IPS-NIHi7 (cell line): ENCODE data around the gene FGD3.
"Not testable (repeated sequence)": the region's sequence is repeated elsewhere in the genome, so short reads cannot be mapped to it uniquely, and the experiment has no call there.

Source experiments
- DNase-seq: peaks from one replicate; pipeline ENCODE4 v3.0.0; 2012; ENCODE audit warnings: mixed read lengths; ENCODE audit errors: extremely low spot score

The FGD3 gene

DNA sequence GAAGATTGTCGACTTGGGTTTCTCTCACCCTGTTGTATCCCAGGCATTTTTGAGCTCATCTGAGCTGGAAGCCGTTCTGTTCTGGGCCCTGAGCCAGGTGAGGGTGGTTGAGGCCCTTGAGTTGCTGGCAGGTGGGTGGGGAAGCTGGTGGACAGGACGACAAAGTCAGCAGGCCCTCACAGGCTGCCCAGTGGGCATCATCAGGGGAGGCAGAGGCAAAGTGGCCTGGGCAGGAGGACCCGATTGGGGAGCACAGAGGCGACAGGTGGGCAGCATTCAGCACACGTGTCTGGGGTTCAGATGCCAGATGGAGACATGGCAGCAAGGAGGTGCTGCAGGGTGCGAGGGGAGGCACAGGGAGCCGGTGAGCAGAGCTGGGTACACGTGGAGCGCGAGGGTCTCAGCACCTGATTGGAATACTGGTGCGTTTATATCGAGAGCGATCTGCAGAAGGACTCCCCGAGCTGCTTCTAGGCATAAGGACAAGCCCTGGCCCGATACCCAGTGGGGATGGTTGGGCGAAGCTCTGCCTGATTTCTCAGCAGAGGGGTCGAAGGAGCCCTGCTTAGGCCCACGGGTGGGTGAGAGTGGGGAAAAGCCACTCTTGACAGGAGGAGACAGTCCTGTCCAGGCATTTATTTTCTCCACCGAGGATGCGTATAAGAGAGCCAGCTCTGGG, 62.2 kb downstream of the FGD3 start:
- no peak for DNase-seq

DNA sequence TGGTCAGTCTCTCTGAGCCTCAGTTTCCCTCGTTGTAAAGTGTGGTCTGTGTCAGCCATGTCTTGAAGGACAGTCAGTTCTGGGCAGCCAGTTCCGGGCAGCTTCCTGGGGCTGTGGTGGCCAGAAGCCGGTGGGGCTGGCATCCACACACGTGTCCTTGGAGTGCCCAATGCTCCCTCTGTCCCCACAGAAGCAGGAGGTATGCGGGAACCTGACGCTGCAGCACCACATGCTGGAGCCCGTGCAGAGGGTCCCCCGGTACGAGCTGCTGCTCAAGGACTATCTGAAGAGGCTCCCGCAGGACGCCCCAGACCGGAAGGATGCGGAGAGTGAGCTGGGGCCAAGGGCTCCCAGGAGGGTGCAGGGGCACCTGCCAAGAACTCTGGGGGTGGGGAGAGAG, 62.7 kb downstream of the FGD3 start:
- no peak for DNase-seq

DNA sequence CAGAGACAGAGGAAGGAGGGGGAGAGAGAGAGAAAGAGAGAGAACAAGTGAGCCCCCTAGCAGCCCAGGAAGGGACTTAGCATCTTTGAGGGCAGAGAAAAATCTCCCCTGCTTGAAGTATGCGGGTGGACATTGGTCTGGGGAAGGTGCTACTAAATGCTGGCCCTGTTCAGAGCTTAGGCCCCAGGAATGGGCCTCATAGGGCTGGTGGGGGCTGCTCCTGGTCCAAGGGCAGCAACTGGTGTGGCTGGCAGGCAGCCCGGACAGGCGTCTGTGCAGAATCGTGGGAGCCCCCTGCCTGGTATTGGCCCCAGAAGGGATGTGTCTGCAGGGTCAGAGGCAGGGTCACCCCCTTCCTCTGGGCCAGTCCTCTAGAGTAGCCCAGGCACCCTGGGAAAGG, 63.4 kb downstream of the FGD3 start:
- DNase-seq: no peak

DNA sequence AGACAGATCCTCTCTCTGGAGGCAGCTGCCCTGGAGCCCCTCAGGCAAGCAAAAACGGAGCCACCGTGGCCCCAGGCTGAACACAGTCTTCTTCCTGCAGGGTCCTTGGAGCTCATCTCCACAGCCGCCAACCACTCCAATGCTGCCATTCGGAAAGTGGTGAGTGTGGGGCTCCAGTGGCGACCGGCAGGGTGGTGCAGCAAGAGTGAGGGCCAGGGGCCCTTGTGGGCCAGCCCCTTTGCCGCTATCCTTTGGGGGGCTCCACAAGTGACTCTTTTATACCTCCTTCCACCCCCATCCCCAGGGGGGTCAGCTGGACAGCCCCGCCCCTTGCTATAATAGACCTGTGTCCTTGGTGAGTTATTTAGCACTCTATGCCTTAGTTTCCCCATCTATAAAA, 63.8 kb downstream of the FGD3 start:
- DNase-seq: no peak

DNA sequence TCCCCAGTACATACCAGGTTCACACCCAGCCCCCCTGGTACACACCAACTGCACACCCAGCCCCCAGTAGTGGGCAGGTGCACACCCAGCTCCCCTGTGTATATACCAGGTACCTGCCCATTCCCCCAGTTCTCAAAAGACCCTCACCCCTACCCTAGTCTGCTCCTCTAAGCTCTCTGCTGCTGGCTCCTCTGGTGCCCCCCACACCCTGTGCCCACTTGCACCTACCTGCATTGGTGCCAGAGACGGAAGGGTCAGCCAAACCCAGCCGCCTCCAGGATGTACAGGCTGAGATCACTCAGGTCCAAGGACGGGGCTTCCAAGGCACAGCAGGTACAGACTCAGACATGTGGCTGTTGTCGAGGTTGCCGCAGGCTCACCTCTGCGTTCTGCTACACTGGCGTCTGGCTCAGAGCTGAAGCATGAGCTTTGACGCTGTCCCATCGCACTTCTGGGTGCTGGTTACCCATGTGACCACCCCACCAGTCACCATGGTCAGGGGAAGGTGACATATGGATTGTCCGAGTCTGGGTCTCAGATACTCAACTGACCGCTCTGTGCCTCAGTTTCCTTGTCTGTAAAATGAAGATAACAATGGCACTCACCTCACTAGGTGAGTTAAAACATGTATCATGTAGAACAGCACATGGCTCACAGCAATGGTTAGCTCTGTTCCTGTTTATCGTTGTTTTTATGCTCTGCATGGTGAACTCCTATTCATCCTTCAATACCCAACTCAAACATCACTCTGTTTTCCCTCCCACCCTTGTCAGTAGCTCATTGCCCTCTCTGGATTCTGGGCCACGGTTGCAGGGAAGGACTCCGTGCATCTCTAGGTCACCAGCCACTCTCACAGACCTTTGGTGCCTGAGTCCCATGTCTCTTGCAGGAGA, 65.9 kb downstream of the FGD3 start:
- no peak for DNase-seq

DNA sequence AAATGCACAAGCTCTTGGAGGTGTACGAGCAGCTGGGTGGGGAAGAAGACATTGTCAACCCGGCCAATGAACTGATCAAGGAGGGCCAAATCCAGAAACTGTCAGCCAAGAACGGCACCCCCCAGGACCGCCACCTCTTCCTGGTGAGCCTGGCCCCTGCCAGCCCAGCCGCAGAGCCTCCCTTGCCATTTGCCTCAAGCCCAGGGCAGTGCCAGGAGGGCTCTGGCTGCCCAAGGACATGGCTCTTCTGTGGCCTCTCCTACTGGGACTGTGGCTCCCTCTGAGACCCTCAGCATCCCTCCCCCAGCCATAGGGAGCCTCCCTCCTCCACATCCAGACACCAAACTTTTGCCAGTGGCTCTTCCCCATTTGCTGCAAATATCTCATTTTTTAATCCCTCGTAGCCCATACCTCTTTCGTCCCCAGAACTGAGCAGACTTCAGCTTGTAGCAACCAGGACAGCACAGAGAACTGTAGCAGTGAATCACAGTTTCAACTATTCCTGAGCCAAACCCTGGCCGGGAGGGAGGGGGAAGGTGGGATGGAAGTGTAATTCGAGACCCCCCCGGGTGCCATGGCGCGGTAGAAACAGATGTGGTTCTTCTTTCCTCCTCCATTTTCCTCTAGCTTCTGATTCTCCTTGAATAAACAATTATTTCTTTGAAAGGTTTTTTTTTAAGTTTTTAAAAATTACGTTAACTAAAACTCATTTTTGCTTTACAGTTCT, 66.7 kb downstream of the FGD3 start:
- no peak for DNase-seq

DNA sequence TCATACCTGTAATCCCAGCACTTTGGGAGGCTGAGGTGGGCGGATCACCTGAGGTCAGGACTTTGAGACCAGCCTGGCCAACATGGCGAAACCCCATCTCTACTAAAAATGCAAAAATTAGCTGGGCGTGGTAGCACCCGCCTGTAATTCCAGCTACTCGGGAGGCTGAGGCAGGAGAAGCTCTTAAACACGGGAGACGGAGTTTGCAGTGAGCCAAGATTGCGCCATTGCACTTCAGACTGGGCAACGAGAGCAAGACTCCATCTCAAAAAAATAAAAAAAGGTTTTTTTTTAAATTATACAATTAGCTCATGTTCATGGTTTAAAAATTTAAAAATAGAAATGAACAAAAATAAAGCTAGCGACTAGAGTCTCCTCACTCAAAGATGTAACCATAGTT, 67.9 kb downstream of the FGD3 start:
- DNase-seq: not testable (repeated sequence)

DNA sequence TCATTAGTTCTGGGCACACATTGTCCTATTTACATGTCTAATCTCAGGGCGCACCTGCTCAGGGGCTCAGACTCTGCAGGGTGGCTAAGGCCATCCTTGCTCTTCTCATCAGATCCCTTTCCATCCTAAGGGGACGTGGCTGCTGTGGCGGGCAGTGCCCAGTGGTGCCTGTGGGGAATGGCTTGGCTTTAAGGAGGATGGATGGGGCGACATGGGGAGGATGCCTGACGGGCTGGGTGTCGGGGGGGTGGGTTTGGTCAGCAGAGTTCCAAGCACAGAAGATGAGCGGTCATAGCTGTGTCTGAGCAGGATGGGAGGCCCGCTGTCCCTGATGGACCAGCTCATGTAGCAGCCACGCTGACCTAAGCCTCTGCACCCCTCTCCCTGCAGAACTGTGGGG, 70.3 kb downstream of the FGD3 start:
- no peak for DNase-seq

DNA sequence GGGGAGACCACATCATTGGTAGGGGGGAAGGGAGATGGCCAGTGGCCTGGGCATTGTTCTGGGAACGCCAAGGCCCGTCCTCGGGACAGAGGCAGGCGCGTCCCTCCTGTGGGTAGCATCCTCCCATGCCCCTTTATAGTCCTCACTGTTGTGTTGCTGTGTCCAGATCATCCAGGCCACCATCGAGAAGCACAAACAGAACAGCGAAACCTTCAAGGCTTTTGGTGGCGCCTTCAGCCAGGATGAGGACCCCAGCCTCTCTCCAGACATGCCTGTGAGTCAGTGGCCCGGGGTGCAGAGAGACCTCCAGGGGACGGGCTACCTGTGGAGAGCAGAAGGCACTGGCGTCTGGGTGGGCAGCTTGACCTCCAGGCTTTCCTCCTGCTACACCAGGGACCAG, 72.8 kb downstream of the FGD3 start:
- no peak for DNase-seq

DNA sequence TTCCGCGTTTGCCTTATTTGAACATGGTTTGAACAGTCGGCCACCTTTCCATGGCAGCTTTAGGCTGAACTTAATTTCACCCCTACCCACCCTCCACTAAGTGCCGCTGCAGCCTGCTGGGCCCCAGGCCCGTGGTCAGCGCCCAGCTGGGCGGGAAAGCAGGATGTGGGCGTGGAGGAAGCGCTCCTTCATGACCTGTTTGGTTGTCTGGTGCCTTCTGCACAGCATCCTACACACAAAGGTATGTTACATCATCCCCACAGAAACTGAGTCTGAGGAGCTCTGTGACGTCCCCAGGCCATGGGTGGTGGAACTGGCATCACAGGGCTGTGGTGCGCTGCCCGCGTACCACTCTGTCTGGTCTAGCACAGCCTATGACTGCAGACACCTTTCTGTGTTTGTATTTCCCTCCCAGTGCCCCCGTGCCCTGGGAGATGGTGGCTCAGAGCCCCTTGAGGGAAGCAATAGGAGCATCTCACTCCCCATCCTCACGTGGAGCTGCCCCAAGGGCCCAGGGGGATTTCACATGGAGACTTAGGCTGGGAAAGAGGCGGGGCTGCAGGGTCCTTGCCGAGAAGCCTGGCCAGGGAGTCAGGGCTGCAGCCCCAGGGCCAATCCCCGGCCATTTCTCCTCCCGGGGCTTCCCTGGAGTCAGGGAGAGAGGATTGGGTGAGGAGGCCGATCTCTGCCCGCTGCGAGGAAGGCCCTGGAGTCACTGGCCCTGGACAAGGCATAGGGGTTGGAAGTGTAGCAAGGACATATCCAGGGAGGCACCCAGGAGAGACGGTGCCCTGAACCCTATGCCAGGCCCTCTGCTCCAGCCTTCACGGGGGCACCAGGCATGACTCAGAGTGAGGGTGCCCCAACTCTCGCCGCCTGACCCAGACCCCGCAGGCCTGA, 73.7 kb downstream of the FGD3 start:
- DNase-seq: no peak

DNA sequence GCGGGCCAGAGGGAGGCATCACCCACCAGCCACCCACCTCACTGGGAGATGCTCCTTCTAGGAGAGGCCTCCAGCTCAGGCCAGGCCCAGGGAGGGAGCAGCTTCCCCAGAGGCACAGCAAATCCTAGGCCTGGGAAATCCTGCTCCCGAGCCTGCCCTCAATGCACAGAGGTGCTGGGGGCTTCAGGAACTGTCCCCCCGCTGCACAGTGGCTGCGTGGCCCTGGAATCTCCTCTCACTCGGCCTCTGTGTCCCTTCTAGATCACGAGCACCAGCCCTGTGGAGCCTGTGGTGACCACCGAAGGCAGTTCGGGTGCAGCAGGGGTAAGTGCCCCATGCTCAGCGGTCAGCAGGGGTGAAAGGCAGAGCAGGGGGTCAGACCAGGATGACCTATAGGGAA, 74.7 kb downstream of the FGD3 start:
- DNase-seq: no peak

DNA sequence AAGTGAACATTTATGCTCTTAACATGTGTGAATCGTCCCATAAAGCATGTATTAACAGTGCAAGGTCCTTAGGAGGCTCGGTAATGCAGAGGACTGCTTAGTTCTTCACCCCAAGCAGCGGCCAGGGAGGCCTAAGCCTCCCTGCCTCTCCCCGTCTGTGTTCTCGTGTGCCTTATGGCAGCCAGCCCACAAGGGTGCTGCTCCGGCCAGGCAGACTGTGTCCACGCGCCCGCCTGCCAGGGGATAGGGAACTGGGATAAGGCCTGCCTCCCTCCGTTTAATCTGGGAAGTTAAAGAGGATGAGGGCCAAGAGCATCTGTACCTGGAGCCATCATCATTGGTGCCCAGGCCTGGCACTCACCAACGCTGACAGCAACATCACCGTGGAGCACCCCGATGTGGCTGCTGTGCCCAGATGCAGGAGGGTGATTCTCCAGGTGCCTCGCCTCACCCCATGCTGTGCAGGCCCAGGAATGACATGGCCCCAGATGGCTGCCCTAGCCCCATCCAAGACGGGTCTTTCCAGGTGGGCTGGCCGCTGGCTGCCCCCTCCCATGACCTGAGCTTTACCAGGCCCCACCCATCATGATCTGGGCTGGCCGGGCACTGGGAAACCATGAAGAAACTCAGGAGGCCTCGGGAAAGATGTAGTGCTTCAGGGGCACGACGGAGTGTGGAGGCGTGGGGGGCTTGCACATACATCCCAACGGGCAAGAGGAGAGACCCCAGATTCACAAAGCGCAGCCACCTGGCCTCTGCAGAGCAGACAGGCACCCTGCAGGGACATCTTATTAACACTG, 75.6 kb downstream of the FGD3 start:
- DNase-seq: no peak

DNA sequence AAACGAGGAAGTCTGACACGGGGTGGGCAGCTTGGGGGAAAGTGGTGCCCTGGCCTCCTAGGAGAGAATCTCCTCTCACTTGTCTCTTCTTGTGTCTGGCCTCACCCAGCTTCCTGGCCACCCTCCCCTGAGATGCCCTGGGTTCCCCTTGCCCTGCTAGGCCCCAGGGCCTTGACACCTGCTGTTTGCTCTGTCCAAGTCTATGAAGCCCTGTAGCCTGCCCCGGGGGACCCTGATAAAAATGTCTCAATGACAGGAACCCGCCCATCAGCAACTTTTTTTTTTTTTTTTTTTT, 76.1 kb downstream of the FGD3 start:
- DNase-seq: no peak

DNA sequence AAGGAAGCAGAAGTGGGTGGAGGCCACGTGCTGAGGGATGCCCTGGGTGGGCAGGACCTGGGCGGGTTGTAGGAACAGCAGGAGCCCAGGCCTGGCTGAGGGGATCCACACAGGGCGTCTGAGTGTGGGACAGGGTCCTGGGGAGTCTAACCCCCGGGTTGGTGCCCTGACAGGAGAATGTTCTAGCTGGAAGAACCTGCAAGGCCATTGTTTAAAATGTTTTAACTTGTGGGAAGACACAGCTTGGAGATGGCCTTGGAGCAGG, 77.3 kb downstream of the FGD3 start:
- no peak for DNase-seq

DNA sequence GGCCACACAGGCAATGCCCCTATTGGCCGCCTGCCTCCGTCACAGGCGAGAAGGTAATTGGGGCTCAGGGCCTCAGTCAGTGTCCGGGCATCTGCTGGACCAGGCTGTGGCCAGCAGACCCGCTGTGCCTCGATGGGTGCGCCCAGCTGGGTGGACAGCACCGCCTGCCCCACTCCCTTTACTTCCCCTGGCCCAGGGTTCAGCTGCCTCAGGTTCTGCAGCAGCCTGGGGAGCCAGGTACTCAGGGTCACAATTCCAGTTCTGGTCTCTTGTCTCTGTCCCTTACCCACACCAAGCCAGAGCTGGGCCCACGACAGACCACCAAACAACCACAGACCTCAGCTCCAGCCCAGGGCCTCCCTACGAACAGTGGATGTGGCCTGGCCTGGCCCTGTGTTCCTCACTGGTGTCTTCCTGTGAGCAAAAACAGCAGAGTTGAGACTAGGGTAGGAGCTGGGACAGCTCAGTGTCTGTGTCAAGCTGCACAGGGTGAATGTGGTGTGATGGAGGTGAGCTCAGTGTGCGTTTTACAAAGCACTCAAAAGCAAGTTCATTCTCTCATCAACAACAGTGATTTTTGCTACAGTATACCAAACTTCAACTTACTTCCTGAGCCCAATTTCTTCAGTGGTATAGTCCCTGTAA, 77.8 kb downstream of the FGD3 start:
- no peak for DNase-seq

DNA sequence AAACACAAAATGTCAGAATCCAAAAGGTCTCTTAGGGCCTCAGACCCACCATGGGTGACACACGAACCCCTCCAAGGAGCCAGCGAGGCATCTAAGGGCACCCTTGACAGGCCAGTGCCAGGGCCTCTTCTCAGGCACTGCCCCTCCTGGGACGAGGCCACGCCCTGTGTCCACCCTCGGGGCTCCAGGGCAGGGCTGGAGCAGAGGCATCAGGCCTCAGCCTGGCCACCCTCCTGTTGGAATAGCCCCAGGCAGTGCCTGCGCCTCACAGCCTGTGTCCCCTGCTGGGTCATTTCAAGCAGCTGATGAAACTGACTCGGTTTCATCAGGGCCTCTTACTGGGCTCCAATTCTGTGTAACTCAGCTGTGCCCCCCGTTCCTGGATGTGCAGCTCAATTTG, 78.4 kb downstream of the FGD3 start:
- DNase-seq: no peak

DNA sequence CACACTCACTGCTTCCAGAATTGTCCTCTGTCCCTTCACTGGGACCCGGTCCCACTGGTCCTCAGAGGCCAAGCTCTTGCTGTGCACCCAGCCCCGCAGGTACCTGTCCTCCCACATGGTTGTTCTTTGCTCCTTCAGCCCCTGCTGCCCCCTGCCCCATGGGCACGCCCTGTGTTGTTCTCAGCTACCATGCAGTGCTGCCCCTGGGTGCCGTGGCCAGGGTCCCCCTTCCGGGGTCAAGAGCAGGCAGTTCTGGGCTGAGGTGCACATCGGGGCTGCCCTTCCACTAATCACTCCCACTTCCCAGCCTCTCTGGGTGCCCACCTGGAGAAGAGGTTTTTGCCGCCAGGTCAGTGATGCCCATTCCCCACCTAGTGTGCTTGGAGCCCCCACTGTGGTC, 79.3 kb downstream of the FGD3 start:
- no peak for DNase-seq

DNA sequence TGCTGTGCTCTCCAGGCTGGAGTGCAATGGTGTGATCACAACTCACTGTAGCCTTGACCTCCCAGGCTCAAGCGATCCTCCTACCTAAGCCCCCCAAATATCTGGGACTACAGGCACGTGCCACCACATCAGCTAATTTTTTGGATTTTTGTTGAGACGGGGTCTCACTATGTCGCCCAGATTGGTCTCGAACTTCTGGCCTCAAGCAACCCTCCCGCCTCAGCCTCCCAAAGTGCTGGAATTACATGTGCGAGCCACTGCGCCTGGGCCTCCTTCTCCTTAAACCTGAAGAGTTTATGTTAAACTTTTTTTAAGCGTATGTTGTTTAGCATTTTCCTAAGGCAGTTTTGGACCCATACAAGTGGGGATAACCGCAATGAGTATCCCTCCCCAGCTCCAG, 80.4 kb downstream of the FGD3 start:
- no peak for DNase-seq

DNA sequence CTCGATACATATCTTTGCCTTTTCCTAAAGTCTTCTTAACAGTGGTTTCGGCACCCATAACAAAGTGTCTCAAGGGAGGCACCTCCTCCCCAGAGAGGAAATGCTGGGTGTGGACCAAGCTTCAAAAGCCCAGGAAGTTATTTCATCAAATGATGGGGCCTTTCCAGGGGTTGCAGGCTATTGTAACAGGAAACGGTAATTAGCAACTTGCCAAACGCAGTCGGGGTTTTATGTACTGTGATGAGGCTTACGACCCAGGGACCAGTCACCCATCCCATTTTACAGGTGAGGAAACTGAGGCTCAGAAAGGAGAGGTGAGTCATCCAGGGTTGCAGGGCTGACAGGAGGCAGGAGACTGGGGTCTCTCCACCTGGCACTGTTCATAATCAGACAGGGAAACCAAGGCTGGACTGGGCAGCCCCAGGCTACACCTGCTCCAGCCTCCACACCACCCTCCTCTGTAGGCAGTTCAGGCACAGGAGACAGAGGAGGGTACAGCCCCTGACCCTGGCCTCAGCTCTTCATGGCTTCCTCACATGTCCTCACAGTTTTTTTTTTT, 81.2 kb downstream of the FGD3 start:
- no peak for DNase-seq
